Activated B cell treated with CpG ODN at 0.5 μM for 24 hours (primary cell): ENCODE data around the gene UBQLN3. TPM values are rescaled to one million over a fixed set of nuclear protein-coding genes. Genes with fewer than 3 reads are reported as not detected.

ENCODE experiments used
- ATAC-seq: fragments of 200-7000 bp; cut with Tn5 transposase; one replicate; pipeline ENCODE4 v1.10.0; 2021; ENCODE audit warnings: low read depth, mild to moderate bottlenecking, moderate library complexity
- CTCF ChIA-PET: fragments of 350-600 bp; sonication (Branson Sonifier 250); formaldehyde crosslinking; loops from one replicate; lab custom pipeline; 2021; ENCODE audit warnings: antibody characterized with exemption; lab: Charles Lee
- POLR2A ChIA-PET: fragments of 350-600 bp; sonication (Branson Sonifier 250); formaldehyde crosslinking; loops from one replicate; lab custom pipeline; 2021; ENCODE audit warnings: antibody characterized with exemption; lab: Charles Lee
- DNase-seq: peaks from one replicate; pipeline ENCODE4 v3.0.0; 2022
- H3K27ac Mint-ChIP-seq: one replicate; pipeline ENCODE4 v1.8.0; 2020; ENCODE audit warnings: mixed read lengths
- H3K27me3 Mint-ChIP-seq: one replicate; pipeline ENCODE4 v1.8.0; 2021; ENCODE audit warnings: mixed read lengths
- H3K36me3 Mint-ChIP-seq: one replicate; pipeline ENCODE4 v1.8.0; 2021; ENCODE audit warnings: low read depth, mixed read lengths
- H3K4me1 Mint-ChIP-seq: one replicate; pipeline ENCODE4 v1.8.0; 2021; ENCODE audit warnings: mixed read lengths
- H3K4me3 Mint-ChIP-seq: one replicate; pipeline ENCODE4 v1.8.0; 2020; ENCODE audit warnings: mild to moderate bottlenecking, mixed read lengths
- H3K9me3 Mint-ChIP-seq: one replicate; pipeline ENCODE4 v1.8.0; 2020; ENCODE audit warnings: mixed read lengths
- CTCF ChIP-seq: fragments of 200-600 bp; IDR thresholded peaks from one replicate; pipeline ENCODE4 v1.8.0; 2022; ENCODE audit warnings: antibody characterized with exemption, mild to moderate bottlenecking
- intact Hi-C: fragments of 100-400 bp; cut with micrococcal nuclease; formaldehyde crosslinking; loops from one replicate; pipeline ENCODE4 v1.15.1; 2024
- total RNA-seq: library from RNA; stranded (reverse); gene quantifications from 2 replicates; pipeline ENCODE4 v1.2.3, GENCODE V29; 2022

Gene UBQLN3
- total RNA-seq, 1 donor from 2014 or later, result 0.16 TPM

DNA sequence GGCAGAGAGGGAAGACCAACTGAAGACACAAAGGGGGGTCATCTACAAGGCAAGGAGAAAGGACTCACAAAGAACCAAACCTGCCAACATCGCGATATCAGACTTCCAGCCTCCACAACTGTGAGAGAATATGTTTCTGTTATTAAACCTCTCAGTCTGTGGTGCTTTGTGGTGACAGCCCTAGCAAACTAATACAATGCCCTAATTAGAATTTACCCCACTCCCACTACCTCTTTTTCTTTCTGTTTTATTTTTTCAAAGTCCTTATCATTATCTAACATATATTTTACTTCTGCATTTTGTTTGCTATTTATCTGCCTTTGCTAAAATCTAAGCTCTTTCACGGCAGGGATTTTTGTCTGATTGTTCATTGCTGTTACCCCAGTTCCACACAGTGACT is 23.8 kb downstream of the UBQLN3 start:
- H3K9me3 Mint-ChIP-seq, result no peaks in the 10 kb centered on the region
- ATAC-seq (no peak), DNase-seq (no peak)
- CTCF ChIA-PET, result no interaction called here
- no peak for TF ChIP-seq CTCF
- no peaks in the 10 kb centered on the region for H3K4me1 Mint-ChIP-seq
- peaks cover 2% of the 10 kb centered on the region for H3K27me3 Mint-ChIP-seq
- H3K4me3 Mint-ChIP-seq, result no peak overlapping the region
- no peak overlapping the region for H3K27ac Mint-ChIP-seq
- H3K36me3 Mint-ChIP-seq, result no peaks in the 10 kb centered on the region
- POLR2A ChIA-PET, result no interaction called here
- intact Hi-C loops, result no loop called here

DNA sequence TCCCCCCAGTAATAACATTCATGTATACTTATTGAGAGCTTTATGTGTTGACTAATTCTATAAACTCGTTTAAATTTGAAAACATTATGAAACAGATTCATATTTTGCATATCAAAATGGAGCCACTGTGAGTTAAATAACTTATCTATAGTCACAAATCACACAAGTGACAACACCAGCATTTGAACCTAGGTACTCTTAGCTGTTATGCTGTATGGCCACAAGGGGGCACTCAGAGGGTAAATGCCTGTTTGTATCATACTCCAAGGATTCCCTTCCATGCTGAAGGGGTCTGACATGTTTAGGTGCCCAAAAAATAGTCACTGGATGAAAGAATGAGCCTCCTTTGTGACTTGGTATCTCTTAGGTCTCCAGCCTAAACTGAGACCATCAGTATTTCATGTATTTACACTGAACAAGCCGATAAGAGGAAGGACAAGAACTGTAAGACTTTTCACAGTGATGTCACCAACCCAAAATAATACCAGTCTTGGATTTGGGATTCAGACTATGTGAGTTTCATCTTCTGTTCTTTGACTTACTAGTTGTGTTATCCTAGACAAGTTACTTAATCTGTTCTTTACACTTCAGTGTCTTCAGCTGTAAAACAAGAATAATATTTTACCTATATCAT is 33.5 kb downstream of the UBQLN3 start:
- no peaks in the 10 kb centered on the region for H3K9me3 Mint-ChIP-seq

GRCh38 chr11:5473921-5474320 is 35.8 kb downstream of the UBQLN3 start:
- H3K4me3 Mint-ChIP-seq, result no peak overlapping the region
- CTCF ChIA-PET, result no interaction called here

More for the DNA sequence above, 33.5 kb downstream of the UBQLN3 start:
- Mint-ChIP-seq H3K4me3 (no peak overlapping the region), H3K27ac (no peak overlapping the region), H3K4me1 (no peaks in the 10 kb centered on the region), H3K36me3 (no peaks in the 10 kb centered on the region), H3K27me3 (peaks cover 13% of the 10 kb centered on the region)
- intact Hi-C loops, result loop anchor here (1.0 to 10.0 kb wide), 4 partner anchors 236 to 415 kb away; partner anchors contain the start of gene OR52N2
- ATAC-seq (peak; percentile 52), DNase-seq (no peak)
- POLR2A ChIA-PET, result interaction anchor here (0.6 kb wide), 1 partner anchor 333 kb away, joined by 3 read pairs; no protein-coding TSS in a partner anchor
- TF ChIP-seq CTCF, result no peak
- CTCF ChIA-PET, result interaction anchor here (1.0 to 2.3 kb wide), 8 partner anchors 30 to 415 kb away, joined by 3 to 10 read pairs (median 6); partner anchors contain the start of genes OR52N2 and TRIM5

GRCh38 chr11:5467527-5467926 is 42.2 kb downstream of the UBQLN3 start:
- no peak for ATAC-seq
- CTCF ChIA-PET, result no interaction called here
- Mint-ChIP-seq H3K27ac (no peak overlapping the region), H3K27me3 (peaks cover 4% of the 10 kb centered on the region), H3K4me3 (no peak overlapping the region), H3K4me1 (no peaks in the 10 kb centered on the region), H3K9me3 (no peaks in the 10 kb centered on the region), H3K36me3 (no peaks in the 10 kb centered on the region)
- intact Hi-C loops, result no loop called here
- no peak for TF ChIP-seq CTCF
- DNase-seq, result no peak
- POLR2A ChIA-PET, result no interaction called here

More at GRCh38 chr11:5473921-5474320, 35.8 kb downstream of the UBQLN3 start:
- Mint-ChIP-seq H3K36me3 (no peaks in the 10 kb centered on the region), H3K4me1 (no peaks in the 10 kb centered on the region), H3K27ac (no peak overlapping the region), H3K27me3 (peaks cover 13% of the 10 kb centered on the region), H3K9me3 (no peaks in the 10 kb centered on the region)
- no peak for TF ChIP-seq CTCF
- DNase-seq (no peak), ATAC-seq (no peak)
- intact Hi-C loops, result loop anchor here (10.0 kb wide), 1 partner anchor 349 kb away; no protein-coding TSS in a partner anchor
- POLR2A ChIA-PET, result no interaction called here

GRCh38 chr11:5460983-5461621 is 48.7 kb downstream of the UBQLN3 start:
- intact Hi-C loops, result no loop called here
- ChIA-PET CTCF (no interaction called here), POLR2A (no interaction called here)
- Mint-ChIP-seq H3K27ac (no peak overlapping the region), H3K4me1 (no peaks in the 10 kb centered on the region), H3K9me3 (no peaks in the 10 kb centered on the region), H3K36me3 (no peaks in the 10 kb centered on the region), H3K4me3 (no peak overlapping the region), H3K27me3 (peaks cover 4% of the 10 kb centered on the region)
- no peak for DNase-seq
- no peak for TF ChIP-seq CTCF
- no peak for ATAC-seq
